HepG2 (cell line): ENCODE measurements around the gene AXDND1. TPM values are rescaled to one million over a fixed set of nuclear protein-coding genes. Genes with fewer than 3 reads are reported as not detected.

Experiments
- ATAC-seq: fragments of 200-7000 bp; cut with Tn5 transposase; 3 replicates; pipeline ENCODE4 v1.9.1; 2020; ENCODE audit warnings: mild to moderate bottlenecking, moderate library complexity
- BruUV-seq: library from RNA; stranded (reverse); fragments of 400-500 nt; replicated peaks from 2 replicates; lab custom pipeline; 2021; lab: Mats Ljungman, UMichigan
- CTCF ChIA-PET: fragments of 300-600 bp; formaldehyde crosslinking; extraction: SDS; loops from one replicate; lab custom pipeline; 2021; ENCODE audit warnings: low total read pairs, inconsistent platforms, low intra/inter-chr PET ratio; lab: Yijun Ruan, JAX
- POLR2A ChIA-PET: fragments of 350-600 bp; sonication (Branson Sonifier 250); formaldehyde crosslinking; loops from one replicate; lab custom pipeline; 2020; ENCODE audit warnings: antibody characterized with exemption, inconsistent platforms; lab: Yijun Ruan, JAX
- DNase-seq: peaks from one replicate; pipeline ENCODE4 v3.0.0-alpha.2; 2015; ENCODE audit warnings: low spot score
- FAIRE-seq: peaks from 3 replicates; lab custom pipeline; 2011; peaks lifted over from hg19 to GRCh38; lab: Jason Lieb, UNC
- H2AFZ ChIP-seq: one replicate; pipeline ENCODE4 v1.6.1; 2011; ENCODE audit warnings: low read length, inconsistent platforms
- H3K27ac ChIP-seq: fragments of 300-600 bp; 3 replicates; pipeline ENCODE4 v1.8.0; 2011; ENCODE audit warnings: mixed run types, mild to moderate bottlenecking, mixed read lengths, low read length, inconsistent platforms; ENCODE audit not compliant: insufficient read depth; ENCODE audit errors: extremely low read length
- H3K27me3 ChIP-seq, 2 experiments: fragments of 200-600 bp in 1 of 2; 2 replicates in 1 of 2; 3 replicates in 1 of 2; pipeline versions ENCODE4 v1.6.0 to v1.8.0; 2011; ENCODE audit warnings: low read length in 2 of 2, mild to moderate bottlenecking in 2 of 2, moderate library complexity in 2 of 2, inconsistent platforms in 1 of 2; ENCODE audit not compliant: insufficient read depth in 2 of 2, control insufficient read depth in 1 of 2
- H3K36me3 ChIP-seq, 2 experiments: fragments of 200-600 bp in 1 of 2; replicated peaks in 1 of 2; 2 replicates in 1 of 2; 3 replicates in 1 of 2; pipeline versions ENCODE4 v1.5.1 to v1.8.0; 2011; ENCODE audit warnings: low read length in 2 of 2, inconsistent platforms in 1 of 2; ENCODE audit not compliant: insufficient read depth in 2 of 2, control insufficient read depth in 1 of 2
- H3K4me1 ChIP-seq: 2 replicates; pipeline ENCODE4 v1.5.1; 2012; ENCODE audit warnings: low read length, inconsistent platforms; ENCODE audit not compliant: insufficient read depth
- H3K4me2 ChIP-seq: 2 replicates; pipeline ENCODE4 v1.6.0; 2011; ENCODE audit warnings: low read depth, low read length, inconsistent platforms
- H3K4me3 ChIP-seq, 3 experiments: fragments of 200-600 bp in 1 of 3; sonication (generic), shearing (Covaris generic) in 1 of 3; replicated peaks in 1 of 3; 2 replicates each; pipeline ENCODE4 v1.5.1; 2011 to 2016; ENCODE audit warnings: low read length in 3 of 3, inconsistent platforms in 2 of 3, low read depth in 2 of 3, mild to moderate bottlenecking in 2 of 3, control low read depth in 1 of 3, mixed read lengths in 1 of 3; ENCODE audit not compliant: insufficient read depth in 1 of 3
- H3K79me2 ChIP-seq: one replicate; pipeline ENCODE4 v1.6.1; 2011; ENCODE audit warnings: low read length, inconsistent platforms; ENCODE audit not compliant: insufficient read depth
- H3K9ac ChIP-seq: 2 replicates; pipeline ENCODE4 v1.6.0; 2011; ENCODE audit warnings: mild to moderate bottlenecking, low read depth, low read length, inconsistent platforms; ENCODE audit not compliant: insufficient read depth
- H3K9me3 ChIP-seq: 2 replicates; pipeline ENCODE4 v1.5.1; 2012; ENCODE audit warnings: mild to moderate bottlenecking, low read length
- H4K20me1 ChIP-seq: 2 replicates; pipeline ENCODE4 v1.6.0; 2011; ENCODE audit warnings: inconsistent platforms, mild to moderate bottlenecking, low read length, moderate library complexity; ENCODE audit not compliant: insufficient read depth
- BHLHE40 ChIP-seq: IDR thresholded peaks from 2 replicates; pipeline ENCODE4 v1.6.1; 2011; ENCODE audit warnings: low read length, improper control_type of control experiment
- FOXA1 ChIP-seq, 2 experiments: fragments of 450-650 bp in 1 of 2; sonication (generic) in 1 of 2; formaldehyde crosslinking in 1 of 2; IDR thresholded peaks; 2 replicates each; pipeline versions ENCODE4 v1.4.0 to v1.6.1; 2016 to 2020; ENCODE audit warnings: missing genetic modification reagents in 1 of 2
- FOXJ3 ChIP-seq: sonication (generic); formaldehyde crosslinking; IDR thresholded peaks from 2 replicates; pipeline ENCODE4 v1.4.0; 2020; ENCODE audit warnings: missing genetic modification reagents, mild to moderate bottlenecking, borderline replicate concordance
- HHEX ChIP-seq: IDR thresholded peaks from 2 replicates; pipeline ENCODE4 v1.6.1; 2016; ENCODE audit warnings: control low read depth
- HNF4A ChIP-seq: sonication (generic); formaldehyde crosslinking; IDR thresholded peaks from 2 replicates; pipeline ENCODE4 v1.4.0; 2020; ENCODE audit warnings: missing genetic modification reagents
- HNRNPK ChIP-seq: fragments of 200-400 bp; formaldehyde crosslinking; IDR thresholded peaks from 2 replicates; pipeline ENCODE4 v1.6.1; 2018; ENCODE audit warnings: low read length, low read depth, moderate library complexity, mild to moderate bottlenecking; ENCODE audit not compliant: poor library complexity, severe bottlenecking
- MIER3 ChIP-seq: IDR thresholded peaks from 2 replicates; pipeline ENCODE4 v1.6.1; 2016; ENCODE audit warnings: missing compliant biosample characterization, borderline replicate concordance
- ONECUT2 ChIP-seq: sonication (generic); formaldehyde crosslinking; IDR thresholded peaks from 2 replicates; pipeline ENCODE4 v1.4.0; 2020; ENCODE audit warnings: missing genetic modification reagents
- PAWR ChIP-seq: sonication (generic); formaldehyde crosslinking; IDR thresholded peaks from 2 replicates; pipeline ENCODE4 v1.4.0; 2020; ENCODE audit warnings: missing genetic modification reagents, mild to moderate bottlenecking, borderline replicate concordance
- PHF20 ChIP-seq: sonication (generic); formaldehyde crosslinking; IDR thresholded peaks from 2 replicates; pipeline ENCODE4 v1.5.0; 2020; ENCODE audit warnings: mild to moderate bottlenecking, missing genetic modification reagents
- PHF21A ChIP-seq: sonication (generic); formaldehyde crosslinking; IDR thresholded peaks from 2 replicates; pipeline ENCODE4 v1.5.0; 2020; ENCODE audit warnings: mild to moderate bottlenecking, missing genetic modification reagents
- THRA ChIP-seq: sonication (generic); formaldehyde crosslinking; IDR thresholded peaks from 2 replicates; pipeline ENCODE4 v1.4.0; 2020; ENCODE audit warnings: missing genetic modification reagents, borderline replicate concordance
- ZEB1 ChIP-seq: IDR thresholded peaks from 2 replicates; pipeline ENCODE4 v1.6.1; 2012; ENCODE audit warnings: mild to moderate bottlenecking, low read depth, inconsistent platforms; ENCODE audit not compliant: insufficient replicate concordance
- ZMAT5 ChIP-seq: sonication (generic); formaldehyde crosslinking; IDR thresholded peaks from 2 replicates; pipeline ENCODE4 v1.5.0; 2020; ENCODE audit warnings: mild to moderate bottlenecking, low read depth, missing genetic modification reagents, borderline replicate concordance
- ZMYM4 ChIP-seq: sonication (generic); formaldehyde crosslinking; IDR thresholded peaks from 2 replicates; pipeline ENCODE4 v1.8.1; 2023; ENCODE audit warnings: mild to moderate bottlenecking, missing genetic modification reagents
- ZNF605 ChIP-seq: sonication (generic); formaldehyde crosslinking; IDR thresholded peaks from 2 replicates; pipeline ENCODE4 v1.8.0; 2022; ENCODE audit warnings: mild to moderate bottlenecking, missing genetic modification reagents
- WGBS: methylation state at CpG from one replicate; pipeline ENCODE4 v1.1.6; 2017; ENCODE audit warnings: low lambda C conversion rate; 5-methylcytosine and 5-hydroxymethylcytosine counted together
- in situ Hi-C: cut with HindIII; loops from 2 replicates; pipeline ENCODE4 v1.10.0; 2017; ENCODE audit warnings: low pct_unique_long_range_greater_than_20kb; ENCODE audit not compliant: extremely low pct_ligation_motif_present
- intact Hi-C: fragments of 100-400 bp; cut with micrococcal nuclease; formaldehyde crosslinking; loops from one replicate; pipeline ENCODE4 v1.10.0; 2022; ENCODE audit not compliant: unreplicated experiment
- polyA plus RNA-seq, 8 experiments: library from polyadenylated mRNA; depleted of rRNA in 3 of 8; stranded (reverse) in 7 of 8; unstranded in 1 of 8; fragments of >200 nt; fragmentation: Illumina TruSeq in 4 of 8; extraction: Trizol in 4 of 8; gene quantifications; 2 replicates each; pipeline versions ENCODE4 v1.2.1 to v1.2.3, GENCODE V29; 2011 to 2016; ENCODE audit warnings: low read depth in 4 of 8, missing spikeins in 1 of 8, mixed read lengths in 1 of 8; ENCODE audit not compliant: insufficient read depth in 1 of 8
- total RNA-seq, 5 experiments: library from RNA; depleted of rRNA; stranded (reverse); fragments of >200 nt; fragmentation: Illumina TruSeq; extraction: Trizol; gene quantifications; 2 replicates each; pipeline ENCODE4 v1.2.3, GENCODE V29; 2016; ENCODE audit warnings: low read depth in 1 of 5

The AXDND1 gene
- total and polyA plus RNA-seq, 2 of the 13 experiments (the other 11 are each of a cell fraction or from before 2014, with no cell fraction given), result 0.15 to 0.40 TPM

- no peaks in the 10 kb centered on the region for H3K79me2 ChIP-seq
- in situ Hi-C loops, result no loop called here
- peaks cover 2 to 30% of the 10 kb centered on the region in 2 experiments; a peak in 4 of 5 replicates for H3K36me3 ChIP-seq
- H3K27me3 ChIP-seq, result no peaks in the 10 kb centered on the region
- no peak for ATAC-seq
- H3K27ac ChIP-seq, result no peak overlapping the region
- H3K9me3 ChIP-seq, result no peaks in the 10 kb centered on the region
- H2AFZ ChIP-seq, result no peak overlapping the region
- TF ChIP-seq PAWR (CRISPR knock-in tag) (no peak), HNRNPK (peak; percentile 86)
- H3K4me1 ChIP-seq, result peaks cover 9% of the 10 kb centered on the region
- POLR2A ChIA-PET, result no interaction called here
- H3K4me3 ChIP-seq, result no peak overlapping the region
- H3K9ac ChIP-seq, result no peak overlapping the region
- WGBS, result 95% methylated on average over 4 of the region's 4 CpGs
- CTCF ChIA-PET, result no interaction called here
- H3K4me2 ChIP-seq, result no peak overlapping the region
- no TSS peak for BruUV-seq
- no peak for DNase-seq
- no peaks in the 10 kb centered on the region for H4K20me1 ChIP-seq
- no peak for FAIRE-seq
- intact Hi-C loops, result no loop called here
Observed at GRCh38 chr1:179341943-179342547, 23.7 kb upstream of the AXDND1 start.

GRCh38 chr1:179342740-179343404 is 22.9 kb upstream of the AXDND1 start:
- Histone ChIP-seq H3K4me2 (no peak overlapping the region), H3K4me1 (peaks cover 9% of the 10 kb centered on the region), H2AFZ (no peak overlapping the region), H4K20me1 (no peaks in the 10 kb centered on the region), H3K79me2 (no peaks in the 10 kb centered on the region), H3K9me3 (no peaks in the 10 kb centered on the region), H3K9ac (no peak overlapping the region), H3K36me3 (peaks cover 2 to 29% of the 10 kb centered on the region in 2 experiments; a peak in 4 of 5 replicates), H3K27me3 (no peaks in the 10 kb centered on the region), H3K4me3 (no peak overlapping the region), H3K27ac (no peak overlapping the region)
- CTCF ChIA-PET, result no interaction called here
- FAIRE-seq, result no peak
- in situ Hi-C loops (no loop called here), intact Hi-C loops (no loop called here)
- DNase-seq, result peak; percentile 73
- POLR2A ChIA-PET, result no interaction called here
- ATAC-seq, result peak; percentile 85
- no TSS peak for BruUV-seq
- WGBS, result 75% methylated on average over 4 of the region's 4 CpGs
- TF ChIP-seq FOXJ3 (peak; percentile 65; the same call in 1 of the 2 replicates), BHLHE40 (peak; percentile 50; the same call in 1 of the 2 replicates), ONECUT2 (CRISPR knock-in tag) (no peak), ZNF605 (CRISPR knock-in tag) (no peak), HHEX (CRISPR knock-in tag) (0 out of 2 replicates have a peak, but pooled peaks have one; percentile 16), PHF20 (CRISPR knock-in tag) (no peak), ZEB1 (peak; percentile 27), MIER3 (no peak), HNF4A (CRISPR knock-in tag) (peak; percentile 36; the same call in 1 of the 2 replicates), ZMYM4 (CRISPR knock-in tag) (peak; percentile 41; the same call in 1 of the 2 replicates), ZMAT5 (CRISPR knock-in tag) (no peak), FOXA1 (IDR thresholded peaks at IDR 0.05) (no peak), FOXA1 (CRISPR knock-in tag; IDR thresholded peaks at IDR 0.05) (peak; percentile 36; the same call in 1 of the 2 replicates), PHF21A (CRISPR knock-in tag) (peak; percentile 45; the same call in 1 of the 2 replicates), THRA (CRISPR knock-in tag) (peak; percentile 92; the same call in 1 of the 2 replicates)
